ENCODE measurements around the gene WDR48.
A peak's percentile ranks its signal among the peaks of the same experiment; 100 is the strongest.

Gene WDR48

GRCh38 chr3:39064646-39065045 lies 12.8 kb downstream of the WDR48 start:
- DNase-seq: no peak

- DNase-seq: peak; percentile 14 to 21
Observed at GRCh38 chr3:39065197-39065596, 13.4 kb downstream of the WDR48 start.

- DNase-seq: no peak
Observed at GRCh38 chr3:39067286-39067685, 15.5 kb downstream of the WDR48 start.

GRCh38 chr3:39068556-39068955 lies 16.7 kb downstream of the WDR48 start:
- no peak for DNase-seq

DNA sequence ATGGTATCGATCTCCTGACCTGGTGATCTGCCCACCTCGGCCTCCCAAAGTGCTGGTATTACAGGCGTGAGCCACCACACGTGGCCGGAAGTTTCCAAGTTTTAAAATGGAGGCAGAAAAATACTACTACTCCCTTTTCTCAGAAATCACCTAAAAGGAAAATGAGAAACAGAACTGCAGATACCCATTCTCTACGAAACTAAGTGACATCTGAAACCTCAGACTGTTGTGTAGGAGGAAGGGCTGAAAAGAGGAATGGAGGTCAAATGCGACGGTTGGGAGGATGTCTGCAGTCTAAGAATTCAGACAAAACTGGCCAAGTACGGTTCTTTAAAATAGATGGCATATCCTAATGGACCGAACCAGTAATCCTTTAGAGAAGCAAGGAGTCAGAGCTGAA lies 24.1 kb downstream of the WDR48 start:
- no peak for DNase-seq

DNA sequence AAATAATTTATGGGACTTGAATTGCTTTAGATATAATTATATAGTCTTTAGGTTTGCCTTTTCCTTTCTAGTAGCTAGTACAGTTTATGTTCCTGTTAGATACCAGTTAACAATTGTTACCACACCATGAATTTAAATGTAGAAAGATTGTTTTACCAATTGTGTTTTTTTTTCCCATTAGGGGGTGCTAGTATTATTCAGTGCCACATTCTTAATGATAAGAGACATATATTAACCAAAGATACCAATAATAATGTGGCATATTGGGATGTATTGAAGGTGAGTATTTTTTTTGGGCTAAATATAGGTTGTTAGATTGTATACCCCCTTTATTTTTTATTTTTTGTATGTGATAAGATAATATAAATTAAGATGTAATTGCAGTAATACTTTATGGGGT lies 27.7 kb downstream of the WDR48 start:
- DNase-seq: no peak

DNA sequence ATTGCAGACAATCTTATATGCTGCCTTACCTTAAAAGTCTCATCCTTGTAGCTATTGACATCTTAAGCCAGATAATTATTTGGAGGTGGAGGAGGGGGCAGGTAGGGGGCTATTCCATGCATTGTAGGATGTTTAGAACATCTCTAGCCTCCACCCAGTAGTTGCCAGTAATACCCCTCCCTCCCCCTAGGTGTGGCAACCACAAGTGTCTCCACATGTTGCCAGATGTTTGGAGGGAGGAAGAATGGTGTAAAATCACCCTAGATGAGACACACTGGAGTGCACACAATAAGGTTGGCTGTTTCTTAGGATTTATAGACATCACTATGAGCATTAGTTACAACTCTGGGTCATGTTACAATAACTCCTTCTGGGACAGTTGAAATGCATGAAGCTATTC lies 28.2 kb downstream of the WDR48 start:
- no peak for DNase-seq

GRCh38 chr3:39082666-39083313 lies 31.0 kb downstream of the WDR48 start:
- DNase-seq: no peak

- DNase-seq: no peak
Observed at GRCh38 chr3:39086144-39086543, 34.3 kb downstream of the WDR48 start.

DNA sequence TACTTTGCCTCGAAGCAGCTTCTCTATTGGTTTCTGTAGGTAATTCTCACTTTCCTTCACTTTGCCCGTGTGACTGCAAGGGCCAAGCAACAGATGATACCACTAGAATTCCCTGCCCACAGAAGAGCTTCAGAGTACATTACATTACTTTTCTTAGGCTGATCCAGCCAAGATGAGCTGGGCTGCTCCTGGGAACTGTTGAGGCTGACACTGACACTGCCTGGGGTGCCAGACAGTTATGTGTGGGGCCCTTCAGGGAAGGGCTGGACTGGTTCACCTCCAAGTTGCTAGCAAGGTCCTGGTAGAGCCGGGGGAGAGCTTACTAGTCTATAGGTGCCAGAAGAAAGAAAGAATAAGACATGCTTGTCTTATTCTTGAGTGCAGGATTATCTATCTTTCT lies 36.6 kb downstream of the WDR48 start:
- no peak for DNase-seq

DNA sequence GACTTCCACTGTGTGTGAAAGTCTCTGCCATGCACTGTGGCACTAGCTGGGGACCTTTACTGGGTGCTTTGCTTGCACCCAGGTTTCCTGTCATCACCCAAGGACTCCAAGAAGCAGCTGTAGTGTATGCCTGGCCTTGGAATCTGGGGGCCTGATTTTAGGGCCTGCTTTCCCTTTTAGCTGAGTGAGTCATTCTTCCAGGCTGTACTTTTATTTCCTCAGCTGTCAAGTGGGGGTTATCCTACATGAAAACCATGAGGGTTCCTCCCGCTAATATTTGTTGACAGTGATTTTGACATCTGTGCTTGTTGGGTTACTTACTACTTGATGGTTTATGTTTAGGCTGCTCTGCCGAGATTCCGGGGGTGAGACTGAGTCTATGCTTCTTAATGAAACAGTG lies 37.1 kb downstream of the WDR48 start:
- DNase-seq: no peak

DNA sequence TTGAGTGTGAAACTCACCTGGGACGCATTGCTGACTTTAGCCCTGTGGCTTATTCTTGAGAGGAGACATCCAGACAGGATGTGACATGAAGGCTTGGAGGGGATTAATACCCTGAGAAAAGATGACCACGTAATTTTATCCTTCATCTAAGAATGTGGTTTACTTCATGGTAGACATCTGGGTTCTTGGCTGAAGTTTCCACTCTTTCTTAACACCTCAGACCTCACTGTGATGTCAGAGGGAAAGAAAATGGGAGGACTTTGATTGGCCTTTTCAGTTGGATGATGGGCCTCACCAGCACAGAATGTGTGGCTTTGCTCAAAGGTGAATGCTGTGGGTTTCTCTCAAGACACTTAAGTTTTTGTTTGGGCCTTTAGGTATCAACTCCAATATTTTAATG lies 39.1 kb downstream of the WDR48 start:
- DNase-seq: no peak

GRCh38 chr3:39094851-39095677 lies 43.2 kb downstream of the WDR48 start:
- no peak for DNase-seq

- no peak for DNase-seq
Observed at GRCh38 chr3:39095778-39096177, 44.0 kb downstream of the WDR48 start.

- DNase-seq: no peak
Observed at GRCh38 chr3:39096775-39097174, 45.0 kb downstream of the WDR48 start.

GRCh38 chr3:39097716-39098472 lies 46.1 kb downstream of the WDR48 start:
- DNase-seq: no peak

DNA sequence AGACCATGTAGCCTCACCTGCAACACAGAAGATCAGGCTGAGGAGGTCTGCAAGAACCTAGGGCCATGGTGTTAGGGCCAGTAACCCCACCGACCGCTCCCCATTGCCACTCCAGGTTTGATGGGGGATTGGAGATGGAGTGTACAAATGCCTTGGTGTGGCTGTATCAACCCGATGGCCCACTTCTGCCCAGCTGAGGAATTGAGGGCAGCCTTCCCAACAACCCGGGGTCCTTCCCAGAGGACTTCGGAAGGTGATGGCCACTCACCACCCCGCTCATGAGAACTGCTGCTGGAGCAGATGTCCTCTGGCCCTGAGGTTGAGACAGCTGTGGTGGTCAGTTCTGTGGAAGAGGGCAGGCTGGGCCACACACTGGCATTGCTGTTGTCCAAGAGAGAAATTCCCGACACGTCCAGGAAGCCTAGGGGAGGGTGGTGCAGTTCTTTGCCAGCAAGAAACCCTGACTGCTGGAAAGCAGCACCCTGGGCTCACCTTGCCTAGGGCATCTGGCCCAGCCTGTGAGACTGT lies 46.7 kb downstream of the WDR48 start:
- no peak for DNase-seq

- no peak for DNase-seq
Observed at GRCh38 chr3:39099242-39099641, 47.4 kb downstream of the WDR48 start.

DNA sequence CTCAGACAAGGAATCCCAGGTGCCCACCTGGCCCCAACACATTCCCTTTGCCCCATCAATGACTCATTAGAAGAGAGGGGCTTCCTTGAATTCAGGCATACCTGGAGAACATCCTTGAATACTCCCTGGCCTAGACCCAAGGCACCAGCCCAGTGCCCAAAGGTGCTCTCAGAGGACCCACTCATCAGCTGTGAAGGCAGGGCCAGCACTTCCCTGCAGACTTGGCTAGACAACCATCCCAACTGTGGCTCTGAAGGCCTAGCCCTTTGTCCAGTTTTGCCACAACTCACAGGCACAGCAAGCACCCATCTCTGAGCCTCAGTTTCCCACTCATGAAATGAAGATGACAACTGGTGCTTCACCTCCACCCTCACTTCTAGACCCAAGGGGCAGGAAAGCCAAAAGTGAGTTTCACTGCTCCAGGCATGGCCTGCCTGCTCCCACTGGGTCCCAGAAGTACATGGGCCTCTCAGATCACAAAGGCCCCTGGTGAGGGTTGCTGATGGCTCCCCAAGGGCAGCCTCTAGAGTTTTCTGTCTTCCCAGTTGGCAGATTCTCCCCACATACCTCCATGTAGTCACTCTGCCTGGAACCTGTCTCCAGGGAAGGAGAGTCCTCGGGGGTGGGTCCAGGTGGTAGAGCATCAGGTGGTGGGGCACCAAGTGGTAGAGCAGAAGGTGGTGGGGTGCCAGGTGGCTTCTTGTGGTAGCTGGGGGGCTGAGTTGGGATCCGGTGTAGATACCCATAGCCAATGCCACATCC lies 48.1 kb downstream of the WDR48 start:
- DNase-seq: no peak

GRCh38 chr3:39100500-39100886 lies 48.7 kb downstream of the WDR48 start:
- DNase-seq: no peak

- peak; percentile 46 to 54 for DNase-seq
Observed at GRCh38 chr3:39101022-39101689, 49.3 kb downstream of the WDR48 start.
